Upper lobe of left lung (tissue), 4 donors: Measurements from ENCODE around the gene KLHL29.

ENCODE experiments used
- EP300 ChIP-seq, 4 donors: sonication (generic); formaldehyde crosslinking; IDR thresholded peaks; one replicate each; pipeline ENCODE4 v1.5.1; 2017; ENCODE audit warnings: antibody characterized with exemption in 4 of 4, control low read depth in 2 of 4
- POLR2A ChIP-seq, 4 donors: fragments of 450-650 bp; IDR thresholded peaks; one replicate each; pipeline ENCODE4 v1.5.1; 2016 to 2017; ENCODE audit warnings: antibody characterized with exemption in 4 of 4, mild to moderate bottlenecking in 2 of 4
- POLR2AphosphoS5 ChIP-seq, 2 donors: sonication (generic); formaldehyde crosslinking; IDR thresholded peaks; one replicate each; pipeline ENCODE4 v1.5.1; 2017; ENCODE audit warnings: antibody characterized with exemption in 2 of 2
- TF ChIP-seq, protein P1 (sequence below), 6 experiments: fragments of 450-650 bp in 4 of 6; fragments of 200-600 bp in 2 of 6; sonication (generic) in 2 of 6; IDR thresholded peaks; one replicate each; pipeline ENCODE4 v1.5.1; 2016 to 2019; ENCODE audit warnings: antibody characterized with exemption in 6 of 6

DNA sequence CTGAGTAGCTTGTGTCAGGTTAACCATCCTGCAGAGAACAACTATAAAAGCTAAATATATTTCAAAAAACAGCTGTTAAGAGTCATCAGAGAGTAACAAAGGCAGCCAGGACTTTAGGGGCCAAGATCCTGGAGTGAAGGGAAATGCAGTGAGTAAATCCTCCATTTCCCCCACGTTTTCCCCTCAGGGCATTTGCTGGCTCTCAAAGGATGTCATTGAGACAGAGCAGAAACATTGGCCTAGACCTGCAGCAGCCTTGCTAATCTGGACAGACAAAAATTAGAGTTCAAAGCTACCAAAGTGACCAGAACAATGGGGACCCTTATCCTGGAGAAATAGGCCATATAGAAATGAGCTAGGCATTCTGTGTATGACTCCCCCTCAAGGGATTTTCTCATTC lies 21.1 kb upstream of the KLHL29 start:
- TF ChIP-seq, protein P1, sequence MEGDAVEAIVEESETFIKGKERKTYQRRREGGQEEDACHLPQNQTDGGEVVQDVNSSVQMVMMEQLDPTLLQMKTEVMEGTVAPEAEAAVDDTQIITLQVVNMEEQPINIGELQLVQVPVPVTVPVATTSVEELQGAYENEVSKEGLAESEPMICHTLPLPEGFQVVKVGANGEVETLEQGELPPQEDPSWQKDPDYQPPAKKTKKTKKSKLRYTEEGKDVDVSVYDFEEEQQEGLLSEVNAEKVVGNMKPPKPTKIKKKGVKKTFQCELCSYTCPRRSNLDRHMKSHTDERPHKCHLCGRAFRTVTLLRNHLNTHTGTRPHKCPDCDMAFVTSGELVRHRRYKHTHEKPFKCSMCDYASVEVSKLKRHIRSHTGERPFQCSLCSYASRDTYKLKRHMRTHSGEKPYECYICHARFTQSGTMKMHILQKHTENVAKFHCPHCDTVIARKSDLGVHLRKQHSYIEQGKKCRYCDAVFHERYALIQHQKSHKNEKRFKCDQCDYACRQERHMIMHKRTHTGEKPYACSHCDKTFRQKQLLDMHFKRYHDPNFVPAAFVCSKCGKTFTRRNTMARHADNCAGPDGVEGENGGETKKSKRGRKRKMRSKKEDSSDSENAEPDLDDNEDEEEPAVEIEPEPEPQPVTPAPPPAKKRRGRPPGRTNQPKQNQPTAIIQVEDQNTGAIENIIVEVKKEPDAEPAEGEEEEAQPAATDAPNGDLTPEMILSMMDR (IDR thresholded peaks at IDR 0.05): no peak
- TF ChIP-seq POLR2A (IDR thresholded peaks at IDR 0.05) (no peak), POLR2AphosphoS5 (IDR thresholded peaks at IDR 0.05) (no peak), EP300 (IDR thresholded peaks at IDR 0.05) (no peak)
